Measurements from ENCODE around the gene CTCF. TPM values are rescaled to one million over a fixed set of nuclear protein-coding genes. Genes with fewer than 3 reads are reported as not detected.

Gene CTCF
- total and polyA plus RNA-seq, 4 donors = 10.1 to 35.3 (median 15.5) TPM

DNA sequence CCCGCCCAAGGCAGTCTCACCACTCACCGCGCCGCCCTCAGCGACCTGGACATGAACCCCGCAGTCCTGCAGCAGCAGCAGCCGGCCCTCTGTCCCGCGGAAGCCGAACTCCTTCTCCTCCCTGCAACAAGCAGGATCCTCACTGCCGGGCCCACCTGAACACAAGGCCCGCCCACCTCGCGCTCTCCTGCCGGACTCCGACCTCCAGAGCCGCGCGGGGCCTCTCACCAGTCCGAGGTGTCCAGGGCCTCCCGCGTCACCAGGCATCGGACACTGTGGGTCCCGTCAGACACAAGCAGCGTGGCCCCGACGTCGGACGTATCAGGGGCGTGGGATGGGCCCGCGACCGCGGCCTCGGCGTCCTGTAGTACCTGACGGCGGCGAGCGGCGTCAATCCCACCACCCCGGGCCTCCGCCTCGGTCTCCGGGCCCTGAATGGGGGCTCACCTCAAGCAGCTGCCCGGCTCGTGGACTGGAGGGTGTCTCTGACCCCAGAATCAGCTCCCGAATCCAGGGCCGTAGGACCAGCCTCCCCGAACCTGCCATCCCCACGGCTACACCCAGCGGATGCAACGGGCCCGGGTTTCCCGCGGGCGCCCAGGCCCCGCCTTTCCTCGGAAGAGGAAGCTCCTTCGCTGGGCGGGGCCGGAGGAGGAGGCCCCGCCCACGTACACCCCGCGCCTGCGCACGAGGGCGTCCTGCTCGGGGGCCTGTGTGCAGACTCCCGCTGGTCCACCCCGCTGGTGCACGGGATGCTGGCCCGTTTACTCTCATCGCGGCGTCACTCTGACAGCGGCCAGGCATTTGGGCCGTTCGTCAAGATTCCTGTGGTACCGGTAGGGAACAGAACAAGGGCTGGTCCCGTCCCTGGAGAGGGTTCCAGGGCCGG lies 97.6 kb downstream of the CTCF start, which contains the start of gene ACD:
Gene ACD, minus strand, starts transcription at position 586 of the 889 bp plus-strand sequence. Its CDS starts 40 bp downstream, at position 546.
- Histone ChIP-seq H3K27ac (ENCODE audit: low read depth in 1 of 2, low read length in 2 of 2) (peak within 1 kb of the TSS; percentile 91 to 98), H3K9ac (ENCODE audit: low read depth in 1 of 2, low read length in 2 of 2) (peak within 1 kb of the TSS; percentile 36 to 79), H3K36me3 (ENCODE audit: control insufficient read depth in 4 of 4, insufficient read depth in 3 of 4, low read depth in 1 of 4, low read length in 3 of 4) (peaks cover 0 to 1% (median 0%) of the 10 kb centered on the region in 4 donors), H3K4me3 (ENCODE audit: low read depth in 1 of 3, low read length in 3 of 3) (peak within 1 kb of the TSS; percentile 73 to 98 (median 77)), H3K4me1 (ENCODE audit: control insufficient read depth in 4 of 4, insufficient read depth in 4 of 4, low read length in 3 of 4) (peaks cover 11 to 52% (median 36%) of the 10 kb centered on the region in 4 donors), H3K27me3 (ENCODE audit: control insufficient read depth in 4 of 4, insufficient read depth in 4 of 4, low read length in 3 of 4) (no peaks in the 10 kb centered on the region), H3K9me3 (ENCODE audit: control insufficient read depth in 4 of 4, low read length in 3 of 4) (no peaks in the 10 kb centered on the region)
- TF ChIP-seq RXRA (IDR thresholded peaks at IDR 0.05) = no peak
- TF ChIP-seq SP1 (IDR thresholded peaks at IDR 0.05) = peak; percentile 5
- TF ChIP-seq YY1 (IDR thresholded peaks at IDR 0.05) = peak; percentile 38
- TF ChIP-seq GABPA (IDR thresholded peaks at IDR 0.05 in 1 of 2, conservative IDR thresholded peaks at IDR 0.05 in 1 of 2) = peak in 1 of 2 donors; percentile 82
- WGBS = under 1% methylated on average over 83 of the region's 83 CpGs
- DNase-seq (ENCODE audit: low spot score) = peak; percentile 95

DNA sequence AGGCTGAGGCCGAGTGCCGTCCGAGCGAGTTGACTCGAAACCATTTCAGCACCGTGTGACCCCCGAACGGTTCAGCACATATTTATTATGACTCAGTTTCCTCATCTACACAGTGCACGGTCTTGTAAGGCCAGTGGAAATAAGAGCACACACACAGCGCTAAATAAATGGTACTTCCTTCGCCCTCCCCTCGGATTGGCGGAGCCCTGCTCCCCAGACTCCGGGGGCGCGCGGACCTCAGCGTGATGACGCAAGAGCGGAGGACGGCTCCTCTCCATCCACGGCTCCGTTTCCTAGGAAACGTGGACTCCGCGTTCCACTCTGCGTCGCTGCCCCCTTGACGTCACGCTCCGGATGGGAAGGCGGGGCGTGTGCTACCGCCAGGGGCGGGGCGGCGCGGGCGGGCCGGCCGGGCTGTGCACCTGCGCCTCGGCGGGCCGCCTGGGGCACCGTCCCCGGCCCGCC lies 98.3 kb downstream of the CTCF start, which contains the start of gene PARD6A:
Gene PARD6A, plus strand, starts transcription at position 397 of the 465 bp plus-strand sequence. CDS start 79 bp downstream, outside the sequence.
- peak; percentile 83 for DNase-seq (ENCODE audit: low spot score)
- under 1% methylated on average over 48 of the region's 48 CpGs for WGBS
- Histone ChIP-seq H3K27ac (ENCODE audit: low read depth in 1 of 2, low read length in 2 of 2) (peak within 1 kb of the TSS; percentile 91 to 98), H3K9ac (ENCODE audit: low read depth in 1 of 2, low read length in 2 of 2) (peak within 1 kb of the TSS; percentile 36 to 79), H3K9me3 (ENCODE audit: control insufficient read depth in 4 of 4, low read length in 3 of 4) (no peaks in the 10 kb centered on the region), H3K36me3 (ENCODE audit: control insufficient read depth in 4 of 4, insufficient read depth in 3 of 4, low read depth in 1 of 4, low read length in 3 of 4) (peaks cover 0 to 1% (median 0%) of the 10 kb centered on the region in 4 donors), H3K4me3 (ENCODE audit: low read depth in 1 of 3, low read length in 3 of 3) (peak within 1 kb of the TSS; percentile 73 to 98 (median 77)), H3K4me1 (ENCODE audit: control insufficient read depth in 4 of 4, insufficient read depth in 4 of 4, low read length in 3 of 4) (peaks cover 11 to 52% (median 37%) of the 10 kb centered on the region in 4 donors), H3K27me3 (ENCODE audit: control insufficient read depth in 4 of 4, insufficient read depth in 4 of 4, low read length in 3 of 4) (no peaks in the 10 kb centered on the region)
- TF ChIP-seq EGR1 (IDR thresholded peaks at IDR 0.05; ENCODE audit: low read depth in 2 of 2) (no peak), YY1 (IDR thresholded peaks at IDR 0.05) (peak; percentile 5), SP1 (IDR thresholded peaks at IDR 0.05) (no peak), HNF4A (conservative IDR thresholded peaks at IDR 0.05) (peak in 1 of 2 donors; percentile 6), JUND (IDR thresholded peaks at IDR 0.05) (peak in 1 of 2 donors; percentile 52), FOXA1 (IDR thresholded peaks at IDR 0.05) (no peak), RXRA (IDR thresholded peaks at IDR 0.05) (no peak), GABPA (IDR thresholded peaks at IDR 0.05 in 1 of 2, conservative IDR thresholded peaks at IDR 0.05 in 1 of 2) (no peak)
- TF ChIP-seq, protein P1, sequence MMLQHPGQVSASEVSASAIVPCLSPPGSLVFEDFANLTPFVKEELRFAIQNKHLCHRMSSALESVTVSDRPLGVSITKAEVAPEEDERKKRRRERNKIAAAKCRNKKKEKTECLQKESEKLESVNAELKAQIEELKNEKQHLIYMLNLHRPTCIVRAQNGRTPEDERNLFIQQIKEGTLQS (IDR thresholded peaks at IDR 0.05) = peak; percentile 83
- TF ChIP-seq, protein P2, sequence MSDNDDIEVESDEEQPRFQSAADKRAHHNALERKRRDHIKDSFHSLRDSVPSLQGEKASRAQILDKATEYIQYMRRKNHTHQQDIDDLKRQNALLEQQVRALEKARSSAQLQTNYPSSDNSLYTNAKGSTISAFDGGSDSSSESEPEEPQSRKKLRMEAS (IDR thresholded peaks at IDR 0.05) = no peak
- TF ChIP-seq, protein P3, sequence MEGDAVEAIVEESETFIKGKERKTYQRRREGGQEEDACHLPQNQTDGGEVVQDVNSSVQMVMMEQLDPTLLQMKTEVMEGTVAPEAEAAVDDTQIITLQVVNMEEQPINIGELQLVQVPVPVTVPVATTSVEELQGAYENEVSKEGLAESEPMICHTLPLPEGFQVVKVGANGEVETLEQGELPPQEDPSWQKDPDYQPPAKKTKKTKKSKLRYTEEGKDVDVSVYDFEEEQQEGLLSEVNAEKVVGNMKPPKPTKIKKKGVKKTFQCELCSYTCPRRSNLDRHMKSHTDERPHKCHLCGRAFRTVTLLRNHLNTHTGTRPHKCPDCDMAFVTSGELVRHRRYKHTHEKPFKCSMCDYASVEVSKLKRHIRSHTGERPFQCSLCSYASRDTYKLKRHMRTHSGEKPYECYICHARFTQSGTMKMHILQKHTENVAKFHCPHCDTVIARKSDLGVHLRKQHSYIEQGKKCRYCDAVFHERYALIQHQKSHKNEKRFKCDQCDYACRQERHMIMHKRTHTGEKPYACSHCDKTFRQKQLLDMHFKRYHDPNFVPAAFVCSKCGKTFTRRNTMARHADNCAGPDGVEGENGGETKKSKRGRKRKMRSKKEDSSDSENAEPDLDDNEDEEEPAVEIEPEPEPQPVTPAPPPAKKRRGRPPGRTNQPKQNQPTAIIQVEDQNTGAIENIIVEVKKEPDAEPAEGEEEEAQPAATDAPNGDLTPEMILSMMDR (IDR thresholded peaks at IDR 0.05; ENCODE audit: low read depth, low read length, missing input control) = peak; percentile 18
